ENCODE data around the gene ARHGAP10. TPM values are rescaled to one million over a fixed set of nuclear protein-coding genes. Genes with fewer than 3 reads are reported as not detected.
A peak's percentile ranks its signal among the peaks of the same experiment; 100 is the strongest.

ARHGAP10 gene
- polyA plus RNA-seq, 1 experiment: 31.1 TPM

DNA sequence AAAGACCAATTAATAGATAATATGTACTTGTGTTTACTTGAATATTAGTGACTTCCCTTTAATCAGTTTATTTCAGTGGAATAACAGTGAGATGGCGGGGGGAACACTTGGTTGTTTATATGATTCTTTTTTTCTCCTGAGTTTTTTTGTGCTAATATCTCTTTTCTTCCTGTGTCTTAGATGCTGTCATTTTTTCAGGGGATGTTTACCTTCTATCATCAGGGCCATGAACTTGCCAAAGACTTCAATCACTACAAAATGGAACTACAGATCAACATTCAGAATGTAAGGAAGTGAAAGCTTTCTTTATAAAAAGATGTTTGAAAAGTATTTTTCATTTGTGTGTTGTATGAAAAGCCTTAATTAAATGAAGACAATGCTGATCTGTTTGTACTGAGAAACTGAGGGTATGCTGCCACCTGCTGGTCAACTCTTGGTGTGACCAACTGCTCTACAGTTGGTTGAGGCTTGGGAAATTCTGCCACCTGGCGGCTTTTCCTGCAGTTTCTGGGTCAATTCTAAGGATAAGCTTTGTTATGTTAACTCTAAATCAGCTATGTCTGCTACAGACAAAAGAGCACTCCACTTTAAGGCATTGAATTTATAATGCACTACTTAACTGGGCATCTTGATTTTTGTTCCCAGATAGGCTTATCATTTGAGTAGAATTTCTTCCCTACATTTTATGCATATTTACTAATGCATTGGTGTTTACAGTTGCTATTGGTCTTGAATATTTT lies 134.8 kb downstream of the ARHGAP10 start:
- CTCF ChIA-PET: interaction anchor here (0.6 to 6.3 kb wide), 158 partner anchors 9 to 1886 kb away, joined by 3 to 123 read pairs (median 6); partner anchors contain the start of genes ARHGAP10, PRMT9 and TMEM184C
- no peak overlapping the region for H3K27ac ChIP-seq (ENCODE audit: low read depth, low read length)

DNA sequence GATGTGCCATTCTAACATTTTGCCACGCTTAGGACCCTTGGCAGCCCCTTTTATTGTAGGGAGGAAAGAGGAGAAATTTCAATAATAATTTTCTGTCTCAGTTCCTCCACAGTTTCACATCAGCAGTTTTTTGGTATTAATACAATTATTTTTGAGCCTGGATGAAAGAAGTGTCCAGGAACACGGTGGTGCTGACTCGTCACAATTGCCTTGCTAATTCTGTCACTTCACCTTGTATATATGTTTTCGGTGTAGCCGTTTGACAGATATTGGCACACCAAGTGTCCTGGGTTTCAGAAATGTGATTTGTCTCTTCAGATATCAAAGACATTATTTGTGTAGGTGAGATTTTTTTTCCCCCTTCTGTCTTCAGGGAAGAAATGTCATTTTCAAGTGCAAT lies 142.2 kb downstream of the ARHGAP10 start:
- no peaks in the 10 kb centered on the region for H3K27me3 ChIP-seq (ENCODE audit: control insufficient read depth, insufficient read depth, low read length)
- H3K27ac ChIP-seq (ENCODE audit: low read depth, low read length): no peak overlapping the region
- H3K9me3 ChIP-seq (ENCODE audit: control insufficient read depth, insufficient read depth, low read length): no peaks in the 10 kb centered on the region
- no peak overlapping the region for H3K4me3 ChIP-seq (ENCODE audit: low read depth, low read length)
- ChIA-PET POLR2A (no interaction called here), CTCF (no interaction called here)
- DNase-seq (ENCODE audit: low read depth, low spot score): no peak
- no peak for TF ChIP-seq CTCF (IDR thresholded peaks at IDR 0.05; ENCODE audit: low read depth, low read length)

More for the DNA sequence above, 134.8 kb downstream of the ARHGAP10 start:
- no peaks in the 10 kb centered on the region for H3K27me3 ChIP-seq (ENCODE audit: control insufficient read depth, insufficient read depth, low read length)
- TF ChIP-seq CTCF (IDR thresholded peaks at IDR 0.05; ENCODE audit: low read depth, low read length): peak; percentile 99
- no peak overlapping the region for H3K4me3 ChIP-seq (ENCODE audit: low read depth, low read length)
- POLR2A ChIA-PET: interaction anchor here (0.6 to 1.3 kb wide), 4 partner anchors 94 to 222 kb away, joined by 3 to 10 read pairs (median 4); partner anchors contain the start of genes ARHGAP10 and PRMT9
- H3K9me3 ChIP-seq (ENCODE audit: control insufficient read depth, insufficient read depth, low read length): no peaks in the 10 kb centered on the region
- DNase-seq (ENCODE audit: low read depth, low spot score): peak; percentile 85

GRCh38 chr4:147877308-147877771 lies 145.5 kb downstream of the ARHGAP10 start:
- no peaks in the 10 kb centered on the region for H3K27me3 ChIP-seq (ENCODE audit: control insufficient read depth, insufficient read depth, low read length)
- ChIA-PET POLR2A (interaction anchor here (1.2 kb wide), 1 partner anchor 12 kb away, joined by 3 read pairs; no protein-coding TSS in a partner anchor), CTCF (interaction anchor here (4.6 kb wide), 1 partner anchor 11 kb away, joined by 56 read pairs; no protein-coding TSS in a partner anchor)
- no peak overlapping the region for H3K27ac ChIP-seq (ENCODE audit: low read depth, low read length)
- no peak for TF ChIP-seq CTCF (IDR thresholded peaks at IDR 0.05; ENCODE audit: low read depth, low read length)
- no peaks in the 10 kb centered on the region for H3K9me3 ChIP-seq (ENCODE audit: control insufficient read depth, insufficient read depth, low read length)
- H3K4me3 ChIP-seq (ENCODE audit: low read depth, low read length): no peak overlapping the region
- no peak for DNase-seq (ENCODE audit: low read depth, low spot score)

GRCh38 chr4:147879676-147880075 lies 147.8 kb downstream of the ARHGAP10 start:
- Histone ChIP-seq H3K27ac (ENCODE audit: low read depth, low read length) (no peak overlapping the region), H3K4me3 (ENCODE audit: low read depth, low read length) (no peak overlapping the region), H3K27me3 (ENCODE audit: control insufficient read depth, insufficient read depth, low read length) (no peaks in the 10 kb centered on the region), H3K9me3 (ENCODE audit: control insufficient read depth, insufficient read depth, low read length) (no peaks in the 10 kb centered on the region)
- POLR2A ChIA-PET: no interaction called here
- TF ChIP-seq CTCF (IDR thresholded peaks at IDR 0.05; ENCODE audit: low read depth, low read length): no peak
- DNase-seq (ENCODE audit: low read depth, low spot score): no peak
- CTCF ChIA-PET: interaction anchor here (4.6 kb wide), 1 partner anchor 13 kb away, joined by 56 read pairs; no protein-coding TSS in a partner anchor

GRCh38 chr4:147880511-147880910 lies 148.6 kb downstream of the ARHGAP10 start:
- ChIA-PET CTCF (interaction anchor here (4.6 kb wide), 1 partner anchor 14 kb away, joined by 56 read pairs; no protein-coding TSS in a partner anchor), POLR2A (no interaction called here)
- DNase-seq (ENCODE audit: low read depth, low spot score): no peak
- Histone ChIP-seq H3K27me3 (ENCODE audit: control insufficient read depth, insufficient read depth, low read length) (no peaks in the 10 kb centered on the region), H3K4me3 (ENCODE audit: low read depth, low read length) (no peak overlapping the region), H3K9me3 (ENCODE audit: control insufficient read depth, insufficient read depth, low read length) (no peaks in the 10 kb centered on the region), H3K27ac (ENCODE audit: low read depth, low read length) (no peak overlapping the region)
- no peak for TF ChIP-seq CTCF (IDR thresholded peaks at IDR 0.05; ENCODE audit: low read depth, low read length)
